LNCaP clone FGC (cell line): ENCODE measurements around the gene RALGPS1.

Experiments used
- DNase-seq: peaks from one replicate; pipeline ENCODE4 v3.0.0-alpha.2; 2011; ENCODE audit warnings: low read depth
- H3K4me3 ChIP-seq: 2 replicates; pipeline ENCODE4 v1.5.1; 2011; ENCODE audit warnings: mild to moderate bottlenecking, low read depth, low read length, control low read depth
- TF ChIP-seq, protein P1 (sequence below): IDR thresholded peaks from 2 replicates; pipeline ENCODE4 v1.5.1; 2012; ENCODE audit warnings: mild to moderate bottlenecking; ENCODE audit not compliant: control insufficient read depth, insufficient read depth; ENCODE audit errors: extremely low read depth

RALGPS1 gene

DNA sequence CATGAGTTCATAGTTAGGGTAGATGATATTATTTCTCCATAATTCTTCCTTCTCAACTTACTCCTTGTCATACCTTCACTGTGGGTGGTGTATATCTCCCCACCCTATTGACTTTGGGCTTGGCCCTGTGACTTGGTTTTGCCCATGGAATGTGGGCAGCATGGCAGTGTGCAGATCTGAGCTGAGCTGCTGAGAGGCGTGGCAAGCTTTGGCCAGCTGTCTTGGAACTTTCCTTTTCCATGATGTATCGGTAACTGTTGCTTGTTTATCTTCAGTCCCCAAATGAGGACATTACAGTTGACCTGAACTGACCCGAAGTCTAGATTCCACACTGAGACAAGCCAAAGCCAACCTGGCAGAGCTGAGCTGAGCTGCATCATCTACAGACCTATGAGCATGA, 70.4 kb downstream of the RALGPS1 start:
- DNase-seq = peak; percentile 92
- no peak overlapping the region for H3K4me3 ChIP-seq
- TF ChIP-seq, protein P1, sequence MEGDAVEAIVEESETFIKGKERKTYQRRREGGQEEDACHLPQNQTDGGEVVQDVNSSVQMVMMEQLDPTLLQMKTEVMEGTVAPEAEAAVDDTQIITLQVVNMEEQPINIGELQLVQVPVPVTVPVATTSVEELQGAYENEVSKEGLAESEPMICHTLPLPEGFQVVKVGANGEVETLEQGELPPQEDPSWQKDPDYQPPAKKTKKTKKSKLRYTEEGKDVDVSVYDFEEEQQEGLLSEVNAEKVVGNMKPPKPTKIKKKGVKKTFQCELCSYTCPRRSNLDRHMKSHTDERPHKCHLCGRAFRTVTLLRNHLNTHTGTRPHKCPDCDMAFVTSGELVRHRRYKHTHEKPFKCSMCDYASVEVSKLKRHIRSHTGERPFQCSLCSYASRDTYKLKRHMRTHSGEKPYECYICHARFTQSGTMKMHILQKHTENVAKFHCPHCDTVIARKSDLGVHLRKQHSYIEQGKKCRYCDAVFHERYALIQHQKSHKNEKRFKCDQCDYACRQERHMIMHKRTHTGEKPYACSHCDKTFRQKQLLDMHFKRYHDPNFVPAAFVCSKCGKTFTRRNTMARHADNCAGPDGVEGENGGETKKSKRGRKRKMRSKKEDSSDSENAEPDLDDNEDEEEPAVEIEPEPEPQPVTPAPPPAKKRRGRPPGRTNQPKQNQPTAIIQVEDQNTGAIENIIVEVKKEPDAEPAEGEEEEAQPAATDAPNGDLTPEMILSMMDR = no peak

DNA sequence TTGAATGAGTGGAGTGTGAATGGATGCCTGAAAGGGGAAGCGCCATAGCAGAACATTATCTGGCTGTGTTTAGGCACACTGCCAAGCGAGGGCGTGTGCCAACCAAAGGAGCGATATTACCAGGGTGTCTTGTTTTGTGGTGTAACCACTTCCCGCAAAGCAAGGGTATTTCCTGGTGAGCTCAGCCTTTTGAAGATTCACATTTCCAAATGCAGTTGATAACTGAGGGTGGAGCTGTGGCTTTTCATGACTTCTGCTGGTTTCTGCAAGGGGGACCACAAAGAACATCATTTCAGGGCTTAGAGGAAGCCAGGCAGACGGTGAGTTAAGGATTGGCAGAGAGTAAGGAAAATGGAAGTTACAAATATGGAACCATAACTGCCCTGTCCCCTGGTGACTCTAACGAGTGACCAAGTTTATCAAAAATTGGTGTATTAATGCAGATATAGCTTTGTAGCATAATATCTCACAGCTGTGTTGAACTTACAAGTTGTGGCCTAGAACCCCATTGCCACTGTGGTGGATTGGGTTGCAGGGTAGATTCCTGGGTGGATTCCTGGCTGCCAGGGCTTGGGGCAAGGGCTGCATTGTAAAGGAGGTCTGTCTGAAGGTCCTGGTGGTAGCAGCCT, 71.4 kb downstream of the RALGPS1 start:
- peak; percentile 74 for DNase-seq
- no peak overlapping the region for H3K4me3 ChIP-seq
- TF ChIP-seq, protein P1 = no peak

DNA sequence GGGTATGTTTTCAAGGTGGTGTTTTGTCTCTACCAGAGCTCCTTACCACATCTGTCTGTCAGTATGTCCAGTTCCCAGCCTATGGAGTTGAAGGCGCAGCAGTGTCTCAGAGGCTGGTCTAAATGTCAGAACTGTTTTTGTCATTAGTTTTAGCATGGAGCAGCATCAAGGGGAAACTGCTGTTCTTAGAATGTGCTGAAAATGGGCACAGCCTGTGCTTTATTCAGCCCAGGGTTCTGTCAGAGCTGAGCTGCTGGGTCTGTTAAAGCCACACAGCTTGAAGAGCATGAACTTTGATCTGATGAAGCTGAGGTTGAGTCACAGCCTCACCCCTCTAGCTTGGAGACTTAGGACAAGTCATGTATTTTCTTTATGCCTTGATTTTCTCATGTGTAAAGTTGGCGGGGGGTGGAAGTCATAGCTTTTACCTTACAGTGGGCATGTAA, 71.9 kb downstream of the RALGPS1 start:
- no peak for DNase-seq
- no peak overlapping the region for H3K4me3 ChIP-seq
- TF ChIP-seq, protein P1 = no peak

DNA sequence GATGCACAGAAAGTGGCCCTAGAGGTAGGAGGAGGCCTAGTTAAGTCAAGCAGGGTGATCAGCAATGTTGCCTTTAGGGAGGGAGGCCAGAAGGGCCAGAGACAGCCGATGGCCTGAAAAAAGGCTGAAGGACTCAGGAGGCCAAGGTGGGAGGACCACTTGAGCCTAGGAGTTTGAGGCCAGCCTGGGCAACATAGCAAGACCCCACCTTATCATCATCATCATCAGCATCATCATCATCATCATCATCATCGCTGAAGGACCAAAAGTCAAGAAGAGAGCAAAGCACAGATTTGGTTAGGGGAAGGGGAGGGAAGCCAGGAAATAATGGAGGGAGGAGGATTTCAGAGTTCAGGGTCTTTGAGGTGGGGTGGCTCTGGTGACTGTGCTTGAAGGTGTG, 74.3 kb downstream of the RALGPS1 start:
- TF ChIP-seq, protein P1 = no peak
- no peak for DNase-seq
- H3K4me3 ChIP-seq = no peak overlapping the region

DNA sequence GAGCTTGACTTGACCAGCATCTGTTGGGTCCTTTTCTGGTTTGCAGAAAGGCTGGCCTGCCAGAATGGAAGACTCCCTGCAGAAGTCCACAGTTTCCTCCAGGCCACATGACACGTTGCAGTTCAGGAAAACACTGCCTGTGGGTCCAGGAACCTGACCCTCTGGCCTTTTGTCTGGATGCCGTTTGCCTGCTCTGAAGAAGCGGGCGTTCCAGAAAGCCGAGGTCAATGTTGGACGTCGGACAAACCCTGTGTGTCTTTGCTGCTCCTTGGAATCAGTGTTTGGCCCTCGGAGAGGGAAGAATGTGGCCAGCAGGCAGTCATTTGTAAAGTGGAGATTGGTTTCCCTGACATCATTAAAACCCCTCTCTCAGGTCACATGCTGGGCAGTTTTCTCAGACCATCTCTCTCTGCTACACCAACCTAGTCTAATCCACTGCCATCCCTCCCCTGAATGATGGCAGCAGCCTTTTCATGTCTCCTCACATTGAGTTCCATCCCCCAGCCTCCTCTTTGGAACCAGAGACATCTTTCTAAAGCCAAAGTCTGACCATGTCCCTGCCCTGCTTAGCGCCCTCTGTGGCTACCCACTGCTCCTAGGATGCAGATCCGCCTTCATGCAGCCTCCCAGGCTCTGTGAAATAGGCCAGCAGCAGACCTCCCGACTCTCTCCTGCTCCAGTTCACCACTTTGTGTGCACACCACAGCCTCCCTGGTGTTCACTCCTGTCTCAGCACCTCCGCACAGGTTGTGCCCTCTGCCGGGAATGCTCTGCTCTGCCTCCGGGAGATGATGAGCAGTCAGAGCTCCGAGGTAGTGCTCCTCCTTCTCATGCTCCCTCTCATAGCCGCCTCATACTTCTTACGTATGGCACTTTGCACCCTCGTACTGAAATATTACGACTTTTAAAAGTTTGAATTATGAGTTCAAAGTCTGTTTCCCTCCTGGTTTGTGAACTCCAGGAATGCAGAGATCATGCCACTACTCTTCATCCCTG, 75.6 kb downstream of the RALGPS1 start:
- TF ChIP-seq, protein P1 = no peak
- H3K4me3 ChIP-seq = no peak overlapping the region
- DNase-seq = no peak

DNA sequence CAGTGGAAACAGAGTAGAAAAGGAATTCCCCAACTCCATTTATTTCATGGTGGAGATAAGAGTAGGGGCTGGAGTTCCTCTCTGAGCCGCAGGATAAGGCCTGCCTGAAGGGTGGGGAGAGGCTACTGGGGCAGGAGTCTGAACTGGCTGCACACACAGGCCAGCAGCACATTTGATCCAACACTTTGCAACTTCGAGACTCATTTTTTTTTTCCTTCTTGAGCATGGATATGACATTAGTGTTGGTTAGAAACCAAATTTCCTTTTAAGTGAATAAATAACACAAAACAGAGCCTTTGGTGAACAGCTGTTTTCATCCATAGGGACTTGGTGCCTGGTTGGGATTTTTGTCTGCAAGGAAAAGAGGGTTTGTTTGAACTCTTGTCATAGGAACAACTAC, 76.6 kb downstream of the RALGPS1 start:
- no peak overlapping the region for H3K4me3 ChIP-seq
- TF ChIP-seq, protein P1 = no peak
- no peak for DNase-seq

DNA sequence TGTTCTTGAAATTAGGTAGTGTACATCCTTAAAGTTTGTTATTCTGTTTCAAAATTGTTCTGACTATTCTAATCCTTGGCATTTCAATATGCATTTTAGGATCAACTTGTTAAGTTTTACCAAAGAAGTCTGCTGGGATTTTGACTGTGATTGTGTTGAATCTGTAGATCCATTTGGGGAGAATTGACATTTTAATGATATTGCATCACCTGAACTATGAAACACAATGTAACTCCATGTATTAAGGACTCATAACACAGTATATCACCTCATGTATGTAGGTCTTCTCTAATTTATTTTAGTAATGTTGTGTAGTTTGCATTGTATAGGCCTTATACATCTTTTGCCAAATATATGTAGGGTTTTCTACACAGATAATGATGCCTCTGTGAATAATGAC, 77.8 kb downstream of the RALGPS1 start:
- H3K4me3 ChIP-seq = no peak overlapping the region
- DNase-seq = no peak
- TF ChIP-seq, protein P1 = no peak
